HFFc6 (cell line): Measurements from ENCODE around the gene FN1. TPM values are rescaled to one million over a fixed set of nuclear protein-coding genes. Genes with fewer than 3 reads are reported as not detected.

Source experiments
- DNase-seq: peaks from one replicate; pipeline ENCODE4 v3.0.0-alpha.2; 2018
- H3K27ac Mint-ChIP-seq: 2 replicates; pipeline ENCODE4 v1.8.0; 2020; ENCODE audit warnings: mild to moderate bottlenecking, mixed read lengths
- H3K27me3 Mint-ChIP-seq: 2 replicates; pipeline ENCODE4 v1.8.0; 2021; ENCODE audit warnings: mild to moderate bottlenecking, moderate library complexity, mixed read lengths; ENCODE audit not compliant: insufficient read depth
- H3K36me3 Mint-ChIP-seq: 2 replicates; pipeline ENCODE4 v1.8.0; 2021; ENCODE audit warnings: low read depth, mixed read lengths
- H3K4me1 Mint-ChIP-seq: 2 replicates; pipeline ENCODE4 v1.8.0; 2020; ENCODE audit warnings: low read depth, mixed read lengths
- H3K4me3 Mint-ChIP-seq: 2 replicates; pipeline ENCODE4 v1.8.0; 2020; ENCODE audit warnings: mild to moderate bottlenecking, moderate library complexity, mixed read lengths
- H3K9me3 Mint-ChIP-seq: 2 replicates; pipeline ENCODE4 v1.8.0; 2020; ENCODE audit warnings: mild to moderate bottlenecking, mixed read lengths
- CTCF ChIP-seq: fragments of 200-600 bp; sonication (generic); IDR thresholded peaks from 2 replicates; pipeline ENCODE4 v1.5.0; 2021; ENCODE audit warnings: antibody characterized with exemption, mild to moderate bottlenecking
- total RNA-seq, 6 experiments: library from RNA; stranded (reverse); fragmentation: NEBNext Ultra II Directional; extraction: Animal tissue kit (Norgen Biotek cat#: 25700); gene quantifications; 2 replicates in 1 of 6; 3 replicates in 5 of 6; pipeline ENCODE4 v1.2.3, GENCODE V29; 2021

Gene FN1
- total RNA-seq, 6 experiments from 2014 or later = 2,848 to 5,249 (median 2,869) TPM

GRCh38 chr2:215320679-215321078, 115.2 kb downstream of the FN1 start:
- no peaks in the 10 kb centered on the region for H3K27me3 Mint-ChIP-seq
- no peaks in the 10 kb centered on the region for H3K9me3 Mint-ChIP-seq
- H3K4me3 Mint-ChIP-seq = no peak overlapping the region
- TF ChIP-seq CTCF = no peak
- no peak for DNase-seq
- H3K36me3 Mint-ChIP-seq = peaks cover 26% of the 10 kb centered on the region
- H3K27ac Mint-ChIP-seq = no peak overlapping the region
- peaks cover 28% of the 10 kb centered on the region for H3K4me1 Mint-ChIP-seq

GRCh38 chr2:215320102-215320501, 115.8 kb downstream of the FN1 start:
- Mint-ChIP-seq H3K9me3 (no peaks in the 10 kb centered on the region), H3K27me3 (no peaks in the 10 kb centered on the region), H3K4me3 (no peak overlapping the region), H3K36me3 (peaks cover 27% of the 10 kb centered on the region), H3K4me1 (peaks cover 27% of the 10 kb centered on the region), H3K27ac (no peak overlapping the region)
- TF ChIP-seq CTCF = no peak
- DNase-seq = no peak

- H3K36me3 Mint-ChIP-seq = peaks cover 30% of the 10 kb centered on the region
- no peak overlapping the region for H3K4me3 Mint-ChIP-seq
- H3K27ac Mint-ChIP-seq = no peak overlapping the region
- H3K27me3 Mint-ChIP-seq = peaks cover 1% of the 10 kb centered on the region; the same call in 1 of the 2 replicates
- no peak for DNase-seq
- peaks cover 27% of the 10 kb centered on the region for H3K4me1 Mint-ChIP-seq
- no peaks in the 10 kb centered on the region for H3K9me3 Mint-ChIP-seq
- no peak for TF ChIP-seq CTCF
Observed at GRCh38 chr2:215319500-215319899, 116.4 kb downstream of the FN1 start.

GRCh38 chr2:215316336-215316735, 119.5 kb downstream of the FN1 start:
- no peaks in the 10 kb centered on the region for H3K9me3 Mint-ChIP-seq
- peaks cover 47% of the 10 kb centered on the region for H3K36me3 Mint-ChIP-seq
- no peak overlapping the region for H3K4me3 Mint-ChIP-seq
- no peak overlapping the region for H3K27ac Mint-ChIP-seq
- H3K27me3 Mint-ChIP-seq = peaks cover 3% of the 10 kb centered on the region
- no peak for DNase-seq
- no peak for TF ChIP-seq CTCF
- peaks cover 35% of the 10 kb centered on the region for H3K4me1 Mint-ChIP-seq

GRCh38 chr2:215315301-215315700, 120.6 kb downstream of the FN1 start:
- Mint-ChIP-seq H3K4me1 (peaks cover 35% of the 10 kb centered on the region), H3K9me3 (no peaks in the 10 kb centered on the region), H3K36me3 (peaks cover 38% of the 10 kb centered on the region), H3K27me3 (peaks cover 3% of the 10 kb centered on the region), H3K27ac (0 out of 2 replicates have a peak overlapping the region, but pooled peaks have one; percentile 1), H3K4me3 (no peak overlapping the region)
- TF ChIP-seq CTCF = no peak
- no peak for DNase-seq

- DNase-seq = no peak
- Mint-ChIP-seq H3K27me3 (peaks cover 3% of the 10 kb centered on the region), H3K4me1 (peaks cover 35% of the 10 kb centered on the region), H3K36me3 (peaks cover 34% of the 10 kb centered on the region), H3K4me3 (no peak overlapping the region), H3K9me3 (no peaks in the 10 kb centered on the region), H3K27ac (0 out of 2 replicates have a peak overlapping the region, but pooled peaks have one; percentile 1)
- TF ChIP-seq CTCF = no peak
Observed at GRCh38 chr2:215314896-215315295, 121.0 kb downstream of the FN1 start.
